Fibroblast of the aortic adventitia (primary cell): Measurements from ENCODE around the gene SBF2. TPM values are rescaled to one million over a fixed set of nuclear protein-coding genes. Genes with fewer than 3 reads are reported as not detected.

Experiments used
- DNase-seq: peaks from one replicate; pipeline ENCODE4 v3.0.0-alpha.2; 2010; ENCODE audit warnings: low read depth
- H3K4me3 ChIP-seq: 2 replicates; pipeline ENCODE4 v1.5.1; 2011; ENCODE audit warnings: low read depth, mild to moderate bottlenecking, control low read depth, low read length, moderate library complexity
- total RNA-seq: library from RNA; depleted of rRNA; stranded (reverse); fragments of >200 nt; gene quantifications from 2 replicates; pipeline ENCODE4 v1.2.3, GENCODE V29; 2012; ENCODE audit warnings: low replicate concordance
- TF ChIP-seq, protein P1 (sequence below): IDR thresholded peaks from 2 replicates; pipeline ENCODE4 v1.5.1; 2011; ENCODE audit warnings: mild to moderate bottlenecking, low read length, control low read depth, inconsistent platforms; ENCODE audit not compliant: insufficient read depth

The SBF2 gene
- total RNA-seq, 1 donor: 65.3 TPM

DNA sequence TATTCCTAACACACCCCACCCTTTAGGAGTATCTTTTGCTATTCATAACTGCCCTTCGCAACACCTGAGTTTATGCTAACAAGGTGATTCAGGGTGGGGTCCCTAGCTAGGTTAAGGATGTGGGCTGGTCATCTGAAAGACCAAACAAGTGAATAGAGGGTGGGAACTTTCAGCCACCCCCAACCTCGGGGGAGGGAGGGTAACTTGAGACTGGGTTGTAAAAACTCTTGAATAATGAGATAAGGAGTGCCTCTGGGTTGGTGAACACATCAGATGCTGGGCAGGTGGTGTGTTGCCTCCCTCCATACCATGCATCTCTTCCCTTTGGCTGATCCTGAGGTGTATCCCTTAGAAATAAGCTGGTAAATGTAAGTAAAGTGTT lies 518.6 kb downstream of the SBF2 start:
- DNase-seq: no peak
- TF ChIP-seq, protein P1, sequence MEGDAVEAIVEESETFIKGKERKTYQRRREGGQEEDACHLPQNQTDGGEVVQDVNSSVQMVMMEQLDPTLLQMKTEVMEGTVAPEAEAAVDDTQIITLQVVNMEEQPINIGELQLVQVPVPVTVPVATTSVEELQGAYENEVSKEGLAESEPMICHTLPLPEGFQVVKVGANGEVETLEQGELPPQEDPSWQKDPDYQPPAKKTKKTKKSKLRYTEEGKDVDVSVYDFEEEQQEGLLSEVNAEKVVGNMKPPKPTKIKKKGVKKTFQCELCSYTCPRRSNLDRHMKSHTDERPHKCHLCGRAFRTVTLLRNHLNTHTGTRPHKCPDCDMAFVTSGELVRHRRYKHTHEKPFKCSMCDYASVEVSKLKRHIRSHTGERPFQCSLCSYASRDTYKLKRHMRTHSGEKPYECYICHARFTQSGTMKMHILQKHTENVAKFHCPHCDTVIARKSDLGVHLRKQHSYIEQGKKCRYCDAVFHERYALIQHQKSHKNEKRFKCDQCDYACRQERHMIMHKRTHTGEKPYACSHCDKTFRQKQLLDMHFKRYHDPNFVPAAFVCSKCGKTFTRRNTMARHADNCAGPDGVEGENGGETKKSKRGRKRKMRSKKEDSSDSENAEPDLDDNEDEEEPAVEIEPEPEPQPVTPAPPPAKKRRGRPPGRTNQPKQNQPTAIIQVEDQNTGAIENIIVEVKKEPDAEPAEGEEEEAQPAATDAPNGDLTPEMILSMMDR: no peak
- H3K4me3 ChIP-seq: no peak overlapping the region

DNA sequence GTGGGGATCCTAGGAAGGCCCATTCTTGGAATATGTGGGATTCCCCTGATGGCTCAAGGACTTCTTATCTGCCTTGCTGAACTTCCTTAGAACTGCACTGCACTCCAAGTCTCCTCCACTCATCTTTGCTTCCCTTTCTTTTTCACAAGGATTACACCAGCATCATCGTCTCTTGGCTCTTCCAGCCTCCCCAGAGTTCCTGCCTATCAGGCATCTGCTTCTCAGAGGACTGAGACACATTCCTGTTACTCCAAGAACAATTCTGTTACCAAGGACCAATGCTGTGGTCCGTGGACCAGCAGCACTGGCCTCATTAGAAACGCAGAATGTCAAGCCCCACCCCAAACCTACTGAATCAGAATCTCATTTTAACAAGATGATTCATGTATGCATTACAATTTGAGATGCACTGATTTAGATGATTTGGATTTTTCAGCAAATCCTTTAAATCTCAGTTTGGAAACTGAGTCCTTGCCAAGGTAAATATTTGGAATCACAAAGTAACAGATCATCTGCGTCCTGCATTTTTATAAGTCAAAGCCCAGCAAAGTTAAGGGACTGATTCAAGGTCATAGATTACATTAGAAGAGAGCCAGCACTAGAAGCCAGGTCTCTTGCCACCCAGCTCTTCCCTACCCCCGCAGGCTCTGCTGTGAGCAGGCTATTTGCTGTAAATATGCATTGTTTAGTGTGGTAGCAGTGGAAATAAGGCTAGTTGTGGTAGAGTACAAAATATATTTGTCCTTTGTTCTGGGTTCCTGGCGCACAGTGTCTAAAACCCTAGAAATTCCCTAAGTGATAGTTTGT lies 519.2 kb downstream of the SBF2 start:
- TF ChIP-seq, protein P1: no peak
- DNase-seq: peak; percentile 92
- no peak overlapping the region for H3K4me3 ChIP-seq

DNA sequence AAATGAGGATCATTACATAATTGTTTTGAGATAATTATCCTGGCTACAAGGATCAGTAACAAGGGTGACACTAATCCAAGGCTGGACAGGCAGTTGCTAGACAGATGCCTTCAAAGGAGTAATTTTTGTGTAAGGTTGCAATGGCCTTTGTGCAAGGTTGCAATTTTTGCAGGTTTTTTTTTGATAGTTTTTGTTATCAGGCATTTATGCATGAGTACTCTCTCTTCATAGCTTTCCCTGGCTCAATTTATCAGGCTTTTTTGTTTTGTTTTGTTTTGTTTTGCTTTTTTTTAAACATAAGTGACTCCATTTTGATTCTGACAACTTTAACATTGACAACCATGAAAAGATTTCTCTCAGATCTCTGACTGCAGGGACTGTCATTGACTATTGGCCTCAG lies 519.9 kb downstream of the SBF2 start:
- DNase-seq: no peak
- H3K4me3 ChIP-seq: no peak overlapping the region
- TF ChIP-seq, protein P1: no peak

DNA sequence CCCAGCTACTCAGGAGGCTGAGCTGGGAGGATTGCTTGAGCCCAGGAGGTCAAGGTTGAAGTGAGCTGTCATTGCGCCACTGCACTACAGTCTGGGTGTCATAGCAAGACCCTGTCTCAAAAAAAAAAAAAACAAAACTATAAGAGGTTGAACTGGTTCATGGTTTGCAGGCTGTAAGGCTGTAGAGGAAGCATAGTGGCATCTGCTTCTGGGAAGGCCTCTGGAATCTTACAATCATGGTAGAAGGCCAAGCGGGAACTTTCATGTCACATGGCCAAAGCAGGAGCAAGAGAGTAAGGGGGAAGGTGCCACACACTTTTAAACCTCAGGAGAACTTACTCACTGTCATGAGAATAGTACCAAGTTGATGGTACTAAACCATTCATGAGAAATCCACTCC lies 520.5 kb downstream of the SBF2 start:
- no peak for DNase-seq
- no peak overlapping the region for H3K4me3 ChIP-seq
- TF ChIP-seq, protein P1: no peak

DNA sequence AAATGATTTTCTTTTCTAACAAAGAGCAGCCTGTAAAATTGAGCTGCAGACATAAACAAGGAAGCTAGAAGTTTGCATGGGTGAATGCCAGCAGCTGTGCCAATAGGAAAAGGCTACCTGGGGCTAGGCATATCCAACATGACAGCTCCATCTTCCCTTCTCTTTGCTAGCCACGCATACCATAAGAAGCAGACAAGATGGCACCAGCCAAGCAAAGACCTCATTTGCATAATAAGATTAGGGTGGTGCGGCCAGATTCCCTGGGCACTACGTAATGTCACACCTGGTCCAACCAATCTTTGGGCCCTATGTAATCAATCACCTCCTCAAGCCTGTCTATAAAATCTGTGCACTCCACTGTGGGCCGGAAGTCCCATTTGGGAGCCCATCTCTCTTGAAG lies 521.8 kb downstream of the SBF2 start:
- TF ChIP-seq, protein P1: no peak
- DNase-seq: no peak
- H3K4me3 ChIP-seq: no peak overlapping the region

DNA sequence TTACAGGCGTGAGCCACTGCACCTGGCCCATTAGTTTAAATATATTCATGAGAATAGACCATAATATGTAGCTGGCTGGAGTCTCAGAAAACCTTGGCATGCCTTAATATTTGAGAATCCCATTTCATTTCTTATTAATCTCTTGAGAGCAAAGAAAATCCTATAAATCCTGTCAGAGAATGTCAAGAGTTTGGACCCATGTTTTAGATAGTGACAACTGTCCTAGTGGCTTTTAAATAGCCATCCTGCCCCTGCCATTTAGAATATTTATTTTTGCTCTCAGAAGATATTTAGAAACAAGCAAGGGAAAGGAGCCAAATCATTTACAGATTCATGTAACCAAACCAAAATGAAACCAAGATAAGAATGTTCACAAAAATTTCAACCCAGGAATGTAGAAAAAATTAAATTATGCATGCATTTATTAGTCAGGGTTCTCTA lies 522.9 kb downstream of the SBF2 start:
- TF ChIP-seq, protein P1: no peak
- peak; percentile 41 for DNase-seq
- H3K4me3 ChIP-seq: no peak overlapping the region
